Neural cell (in vitro differentiated cells): Measurements from ENCODE around the gene SORD. TPM values are rescaled to one million over a fixed set of nuclear protein-coding genes. Genes with fewer than 3 reads are reported as not detected.
"Not testable (repeated sequence)": the region's sequence is repeated elsewhere in the genome, so short reads cannot be mapped to it uniquely, and the experiment has no call there.

Experiments used
- H2AFZ ChIP-seq: fragments of 200-600, 300-800 bp; sonication (generic), shearing (Covaris generic); 2 replicates; pipeline ENCODE4 v1.6.0; 2014; ENCODE audit warnings: low read depth, mild to moderate bottlenecking, antibody characterized with exemption, low read length, moderate library complexity
- H3F3A ChIP-seq: fragments of 200-600 bp; shearing (Covaris generic); 2 replicates; pipeline ENCODE4 v1.6.1; 2016; ENCODE audit warnings: mild to moderate bottlenecking, moderate library complexity, mixed read lengths, antibody characterized with exemption, low read length; ENCODE audit not compliant: insufficient read depth, poor library complexity, severe bottlenecking
- H3K27ac ChIP-seq: fragments of 200-600, 300-800 bp; sonication (generic), shearing (Covaris generic); 2 replicates; pipeline ENCODE4 v1.5.1; 2014; ENCODE audit warnings: mild to moderate bottlenecking, low read length, moderate library complexity
- H3K27me3 ChIP-seq: fragments of 300-800, 200-600 bp; sonication (generic), shearing (Covaris generic); 2 replicates; pipeline ENCODE4 v1.6.0; 2014; ENCODE audit warnings: mild to moderate bottlenecking, low read depth, low read length, moderate library complexity; ENCODE audit not compliant: insufficient read depth
- H3K36me3 ChIP-seq: fragments of 300-800, 200-600 bp; sonication (generic), shearing (Covaris generic); 2 replicates; pipeline ENCODE4 v1.5.1; 2014; ENCODE audit warnings: mild to moderate bottlenecking, antibody characterized with exemption, low read length, moderate library complexity; ENCODE audit not compliant: insufficient read depth
- H3K4me2 ChIP-seq: fragments of 300-800, 200-600 bp; sonication (generic), shearing (Covaris generic); 2 replicates; pipeline ENCODE4 v1.6.0; 2014; ENCODE audit warnings: mild to moderate bottlenecking, low read length
- H3K4me3 ChIP-seq: fragments of 300-800, 200-600 bp; sonication (generic), shearing (Covaris generic); 2 replicates; pipeline ENCODE4 v1.5.1; 2014; ENCODE audit warnings: mild to moderate bottlenecking, low read length, moderate library complexity
- H3K79me2 ChIP-seq: fragments of 200-600 bp; shearing (Covaris generic); replicated peaks from 2 replicates; pipeline ENCODE4 v1.6.0; 2014; ENCODE audit warnings: mild to moderate bottlenecking, low read length, moderate library complexity; ENCODE audit not compliant: insufficient read depth
- H3K9ac ChIP-seq: fragments of 300-800, 200-600 bp; sonication (generic), shearing (Covaris generic); 2 replicates; pipeline ENCODE4 v1.6.1; 2016; ENCODE audit warnings: mild to moderate bottlenecking, low read length, mixed read lengths
- H3K9me2 ChIP-seq: fragments of 200-600 bp; shearing (Covaris generic); 2 replicates; pipeline ENCODE4 v1.6.1; 2016; ENCODE audit warnings: mild to moderate bottlenecking, low read length, mixed read lengths; ENCODE audit not compliant: insufficient read depth
- H3K9me3 ChIP-seq: fragments of 200-600, 300-800 bp; sonication (generic), shearing (Covaris generic); 2 replicates; pipeline ENCODE4 v1.6.1; 2016; ENCODE audit warnings: mild to moderate bottlenecking, mixed run types, low read length, moderate library complexity, mixed read lengths
- H4K20me1 ChIP-seq: fragments of 200-600 bp; shearing (Covaris generic); 2 replicates; pipeline ENCODE4 v1.6.1; 2016; ENCODE audit warnings: mild to moderate bottlenecking, mixed run types; ENCODE audit not compliant: insufficient read depth
- CTCF ChIP-seq: fragments of 450-650 bp; IDR thresholded peaks from 2 replicates; pipeline ENCODE4 v1.5.1; 2014; ENCODE audit warnings: antibody characterized with exemption, mild to moderate bottlenecking, moderate library complexity; ENCODE audit not compliant: poor library complexity, severe bottlenecking
- EP300 ChIP-seq: fragments of 450-650 bp; conservative IDR thresholded peaks from 2 replicates; pipeline ENCODE4 v1.6.1; 2014; ENCODE audit warnings: antibody characterized with exemption, mild to moderate bottlenecking, moderate library complexity; ENCODE audit not compliant: poor library complexity, severe bottlenecking
- EZH2 ChIP-seq: fragments of 200-600, 300-800 bp; shearing (Covaris generic), sonication (generic); IDR thresholded peaks from 2 replicates; pipeline ENCODE4 v1.6.1; 2014; ENCODE audit warnings: antibody characterized with exemption, low read length, borderline replicate concordance, mild to moderate bottlenecking; ENCODE audit not compliant: insufficient read depth, poor library complexity, severe bottlenecking
- MXI1 ChIP-seq: fragments of 450-650 bp; conservative IDR thresholded peaks from 2 replicates; pipeline ENCODE4 v1.6.1; 2014; ENCODE audit warnings: antibody characterized with exemption, mild to moderate bottlenecking; ENCODE audit not compliant: poor library complexity, severe bottlenecking
- POLR2AphosphoS5 ChIP-seq: IDR thresholded peaks from 2 replicates; pipeline ENCODE4 v1.6.1; 2012
- RAD21 ChIP-seq: fragments of 450-650 bp; conservative IDR thresholded peaks from 2 replicates; pipeline ENCODE4 v1.6.1; 2014; ENCODE audit warnings: antibody characterized with exemption, mild to moderate bottlenecking, moderate library complexity
- REST ChIP-seq: IDR thresholded peaks from 2 replicates; pipeline ENCODE4 v1.6.1; 2012; ENCODE audit warnings: borderline replicate concordance
- SMC3 ChIP-seq: fragments of 450-650 bp; conservative IDR thresholded peaks from 2 replicates; pipeline ENCODE4 v1.6.1; 2014; ENCODE audit warnings: antibody characterized with exemption, mild to moderate bottlenecking, moderate library complexity; ENCODE audit not compliant: poor library complexity
- TAF1 ChIP-seq: IDR thresholded peaks from 2 replicates; pipeline ENCODE4 v1.6.1; 2012; ENCODE audit warnings: low read depth
- polyA plus RNA-seq: library from polyadenylated mRNA; depleted of rRNA; stranded (reverse); fragments of >200 nt; gene quantifications from 2 replicates; pipeline ENCODE4 v1.2.3, GENCODE V29; 2014

The SORD gene
- polyA plus RNA-seq, 1 donor from 2014 or later: 17.7 TPM

DNA sequence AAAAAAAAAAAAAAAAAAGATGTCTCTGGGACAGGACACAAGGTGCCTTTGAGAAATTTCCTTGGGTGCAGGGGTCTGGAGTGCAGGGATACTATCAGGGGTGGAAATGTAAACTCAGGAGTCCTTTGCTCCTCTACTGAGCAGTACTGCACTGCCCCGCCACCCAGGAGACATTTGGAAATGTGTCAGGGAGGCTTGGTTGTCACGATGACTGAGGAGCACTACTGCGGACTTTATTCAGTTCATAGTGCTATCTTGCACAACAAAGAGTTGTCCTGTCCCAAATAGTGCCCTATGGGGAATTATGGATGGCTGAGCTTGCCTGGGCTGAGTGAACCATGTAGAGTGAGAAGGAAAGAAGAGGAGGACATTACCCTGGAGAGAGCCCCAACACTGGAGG, 2.6 kb downstream of the SORD start:
- not testable (repeated sequence) for H3K9ac ChIP-seq, H3K9me2 ChIP-seq, H3F3A ChIP-seq, H2AFZ ChIP-seq, H4K20me1 ChIP-seq, H3K36me3 ChIP-seq, H3K27me3 ChIP-seq, H3K4me3 ChIP-seq, H3K79me2 ChIP-seq, H3K27ac ChIP-seq, H3K4me2 ChIP-seq, H3K9me3 ChIP-seq

- no peaks in the 10 kb centered on the region for H3K9me3 ChIP-seq
- TF ChIP-seq SMC3 (no peak), MXI1 (no peak), RAD21 (no peak), EZH2 (no peak), TAF1 (no peak), CTCF (no peak), POLR2AphosphoS5 (no peak), REST (no peak), EP300 (no peak)
- H3K79me2 ChIP-seq: no peaks in the 10 kb centered on the region
- no peak overlapping the region for H3K4me3 ChIP-seq
- no peak overlapping the region for H3K4me2 ChIP-seq
- no peaks in the 10 kb centered on the region for H3F3A ChIP-seq
- no peak overlapping the region for H3K9ac ChIP-seq
- no peak overlapping the region for H2AFZ ChIP-seq
- no peaks in the 10 kb centered on the region for H3K9me2 ChIP-seq
- no peak overlapping the region for H3K27ac ChIP-seq
- H3K27me3 ChIP-seq: no peaks in the 10 kb centered on the region
- no peaks in the 10 kb centered on the region for H3K36me3 ChIP-seq
- no peaks in the 10 kb centered on the region for H4K20me1 ChIP-seq
These were observed 3.7 kb downstream of the SORD start for GRCh38 chr15:45026651-45027190.

- Histone ChIP-seq H3K9me3 (no peaks in the 10 kb centered on the region), H3K9ac (no peak overlapping the region), H3K36me3 (no peaks in the 10 kb centered on the region), H3K27me3 (no peaks in the 10 kb centered on the region), H3K27ac (no peak overlapping the region), H3K4me3 (no peak overlapping the region), H3K4me2 (no peak overlapping the region), H3F3A (no peaks in the 10 kb centered on the region), H3K79me2 (no peaks in the 10 kb centered on the region), H4K20me1 (no peaks in the 10 kb centered on the region), H3K9me2 (no peaks in the 10 kb centered on the region), H2AFZ (no peak overlapping the region)
- TF ChIP-seq MXI1 (no peak), TAF1 (no peak)
These were observed 4.2 kb downstream of the SORD start for GRCh38 chr15:45027220-45027619.
